ENCODE results near the gene TMCC2. TPM values are rescaled to one million over a fixed set of nuclear protein-coding genes. Genes with fewer than 3 reads are reported as not detected.
A peak's percentile ranks its signal among the peaks of the same experiment; 100 is the strongest.
"Not testable (repeated sequence)": the region's sequence is repeated elsewhere in the genome, so short reads cannot be mapped to it uniquely, and the experiment has no call there.

TMCC2 gene
- total and polyA plus RNA-seq, 2 donors (not counting 1 experiment from before 2014, with no cell fraction given) = 2.0 to 4.0 TPM

DNA sequence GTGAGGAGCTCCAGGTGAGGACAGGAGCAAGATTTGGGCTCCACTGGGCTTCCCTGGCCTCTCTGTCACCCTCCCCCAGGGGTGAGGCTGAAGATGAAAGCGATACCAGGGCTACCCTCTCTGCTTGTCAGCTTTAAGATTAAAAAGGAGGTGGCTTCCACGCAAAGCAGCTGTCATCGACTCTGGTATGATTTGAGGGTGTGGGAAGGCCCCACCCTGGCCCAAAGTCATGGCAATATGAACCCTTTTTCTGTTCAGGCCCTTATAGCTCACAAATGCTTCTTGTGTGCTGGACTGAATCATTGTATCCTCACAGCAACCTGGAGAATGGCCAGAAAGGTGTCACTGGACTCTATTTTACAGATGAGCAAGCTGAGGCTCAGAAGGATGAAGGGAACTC is 52.2 kb downstream of the TMCC2 start:
- peak overlapping the region in 3 of 5 experiments; percentile 1 to 44 (median 11) for H3K4me3 ChIP-seq (ENCODE audit: control extremely low read depth in 1 of 5, extremely low read depth in 1 of 5, insufficient read depth in 1 of 5, low read depth in 2 of 5, low read length in 4 of 5)
- peaks cover 0 to 6% (median 0%) of the 10 kb centered on the region in 3 donors for H3K9me3 ChIP-seq (ENCODE audit: control extremely low read depth in 1 of 3, control insufficient read depth in 2 of 3, insufficient read depth in 1 of 3, low read length in 2 of 3)
- peaks cover 94 to 97% of the 10 kb centered on the region in 2 donors for H3K4me1 ChIP-seq (ENCODE audit: control insufficient read depth in 2 of 2, insufficient read depth in 2 of 2, low read length in 2 of 2)
- peak overlapping the region; percentile 74 for H3K4me2 ChIP-seq (replicated peaks; ENCODE audit: low read depth, low read length, poor library complexity, severe bottlenecking)
- Mint-ChIP-seq H3K4me1 (peaks cover 84% of the 10 kb centered on the region), H3K4me3 (peak overlapping the region; percentile 76), H3K27me3 (no peaks in the 10 kb centered on the region), H3K27ac (peak overlapping the region; percentile 91), H3K9me3 (ENCODE audit: insufficient read depth) (no peaks in the 10 kb centered on the region)
- CTCF ChIA-PET = interaction anchor here (0.8 to 56.6 kb wide), 7 partner anchors 9 to 245 kb away, joined by 3 to 2421 read pairs (median 10); partner anchors contain the start of gene NUAK2
- H3K36me3 ChIP-seq (replicated peaks in 1 of 2; ENCODE audit: control extremely low read depth in 1 of 2, control insufficient read depth in 1 of 2, extremely low read depth in 1 of 2, insufficient read depth in 2 of 2, low read length in 1 of 2) = no peaks in the 10 kb centered on the region
- H3K9ac ChIP-seq (ENCODE audit: low read length) = peak overlapping the region; percentile 62
- peak; percentile 79 for DNase-seq
- WGBS (ENCODE audit: insufficient coverage) = 0% methylated on average over 3 of the region's 3 CpGs
- intact Hi-C loops (cut with micrococcal nuclease) = loop anchor here (10.0 kb wide), 1 partner anchor 775 kb away; the partner anchor contains the start of gene RHEX
- peaks cover 48% of the 10 kb centered on the region for H3K79me2 ChIP-seq (ENCODE audit: control insufficient read depth, insufficient read depth, low read length)
- no peaks in the 10 kb centered on the region for H4K20me1 ChIP-seq (ENCODE audit: control insufficient read depth, insufficient read depth, low read length, poor library complexity, severe bottlenecking)
- POLR2A ChIA-PET = interaction anchor here (0.6 to 10.5 kb wide), 5 partner anchors 7 to 53 kb away, joined by 3 to 194 read pairs (median 11); partner anchors contain the start of gene NUAK2
- H3K27me3 ChIP-seq (replicated peaks in 1 of 4; ENCODE audit: control extremely low read depth in 1 of 4, control insufficient read depth in 3 of 4, insufficient read depth in 4 of 4, low read length in 3 of 4) = no peaks in the 10 kb centered on the region
- peak overlapping the region; percentile 34 for H2AFZ ChIP-seq (ENCODE audit: insufficient read depth, low read depth, low read length, poor library complexity, severe bottlenecking)
- peak; percentile 37 for ATAC-seq (ENCODE audit: low read depth)
- peak overlapping the region; percentile 66 to 85 for H3K27ac ChIP-seq (ENCODE audit: low read length in 2 of 2)
- TF ChIP-seq, protein P1, sequence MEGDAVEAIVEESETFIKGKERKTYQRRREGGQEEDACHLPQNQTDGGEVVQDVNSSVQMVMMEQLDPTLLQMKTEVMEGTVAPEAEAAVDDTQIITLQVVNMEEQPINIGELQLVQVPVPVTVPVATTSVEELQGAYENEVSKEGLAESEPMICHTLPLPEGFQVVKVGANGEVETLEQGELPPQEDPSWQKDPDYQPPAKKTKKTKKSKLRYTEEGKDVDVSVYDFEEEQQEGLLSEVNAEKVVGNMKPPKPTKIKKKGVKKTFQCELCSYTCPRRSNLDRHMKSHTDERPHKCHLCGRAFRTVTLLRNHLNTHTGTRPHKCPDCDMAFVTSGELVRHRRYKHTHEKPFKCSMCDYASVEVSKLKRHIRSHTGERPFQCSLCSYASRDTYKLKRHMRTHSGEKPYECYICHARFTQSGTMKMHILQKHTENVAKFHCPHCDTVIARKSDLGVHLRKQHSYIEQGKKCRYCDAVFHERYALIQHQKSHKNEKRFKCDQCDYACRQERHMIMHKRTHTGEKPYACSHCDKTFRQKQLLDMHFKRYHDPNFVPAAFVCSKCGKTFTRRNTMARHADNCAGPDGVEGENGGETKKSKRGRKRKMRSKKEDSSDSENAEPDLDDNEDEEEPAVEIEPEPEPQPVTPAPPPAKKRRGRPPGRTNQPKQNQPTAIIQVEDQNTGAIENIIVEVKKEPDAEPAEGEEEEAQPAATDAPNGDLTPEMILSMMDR (IDR thresholded peaks at IDR 0.05) = no peak
- TF ChIP-seq EZH2 (IDR thresholded peaks at IDR 0.05; ENCODE audit: borderline replicate concordance, insufficient read depth, low read depth, low read length, poor library complexity, severe bottlenecking) = no peak

DNA sequence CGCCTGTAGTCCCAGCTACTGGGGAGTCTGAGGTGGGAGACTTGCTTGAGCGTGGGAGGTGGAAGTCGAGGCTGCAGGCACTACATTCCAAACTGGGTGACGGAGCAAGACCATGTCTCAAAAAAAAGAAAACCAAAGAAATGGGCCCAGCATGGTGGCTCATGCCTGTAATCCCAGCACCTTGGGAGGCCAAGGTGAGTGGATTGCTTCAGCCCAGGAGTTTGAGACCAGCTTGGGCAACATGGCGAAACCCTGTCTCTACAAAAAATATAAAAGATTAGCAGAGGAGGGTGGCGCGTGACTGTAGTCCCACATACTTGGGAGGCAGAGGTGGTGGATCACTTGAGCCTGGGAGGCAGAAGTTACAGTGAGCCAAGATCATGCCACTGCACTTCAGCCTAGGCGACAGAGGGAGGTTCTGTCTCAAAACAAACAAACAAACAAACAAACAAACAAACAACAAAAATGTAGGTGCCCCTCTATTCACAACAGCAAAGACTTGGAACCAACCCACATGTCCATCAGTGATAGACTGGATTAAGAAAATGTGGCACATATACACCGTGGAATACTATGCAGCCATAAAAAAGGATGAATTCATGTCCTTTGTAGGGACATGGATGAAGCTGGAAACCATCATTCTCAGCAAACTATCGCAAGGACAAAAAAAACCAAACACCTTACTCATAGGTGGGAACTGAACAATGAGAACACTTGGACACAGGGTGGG is 53.1 kb downstream of the TMCC2 start:
- Mint-ChIP-seq H3K27ac (peak overlapping the region; percentile 91), H3K4me3 (peak overlapping the region; percentile 76), H3K4me1 (peaks cover 84% of the 10 kb centered on the region)
- not testable (repeated sequence) for H3K36me3 ChIP-seq (replicated peaks in 1 of 2; ENCODE audit: control extremely low read depth in 1 of 2, control insufficient read depth in 1 of 2, extremely low read depth in 1 of 2, insufficient read depth in 2 of 2, low read length in 1 of 2); ATAC-seq (ENCODE audit: low read depth); H3K27me3 ChIP-seq (replicated peaks in 1 of 4; ENCODE audit: control extremely low read depth in 1 of 4, control insufficient read depth in 3 of 4, insufficient read depth in 4 of 4, low read length in 3 of 4); H3K9me3 ChIP-seq (ENCODE audit: control extremely low read depth in 1 of 3, control insufficient read depth in 2 of 3, insufficient read depth in 1 of 3, low read length in 2 of 3); H4K20me1 ChIP-seq (ENCODE audit: control insufficient read depth, insufficient read depth, low read length, poor library complexity, severe bottlenecking); H3K9me3 Mint-ChIP-seq (ENCODE audit: insufficient read depth); H3K27me3 Mint-ChIP-seq; DNase-seq
- Histone ChIP-seq H3K79me2 (ENCODE audit: control insufficient read depth, insufficient read depth, low read length) (peaks cover 39% of the 10 kb centered on the region), H3K4me1 (ENCODE audit: control insufficient read depth in 2 of 2, insufficient read depth in 2 of 2, low read length in 2 of 2) (peaks cover 94 to 97% of the 10 kb centered on the region in 2 donors), H3K4me3 (ENCODE audit: control extremely low read depth in 1 of 5, extremely low read depth in 1 of 5, insufficient read depth in 1 of 5, low read depth in 2 of 5, low read length in 4 of 5) (peak overlapping the region in 2 of 5 experiments; percentile 1 to 44), H3K4me2 (replicated peaks; ENCODE audit: low read depth, low read length, poor library complexity, severe bottlenecking) (peak overlapping the region; percentile 74), H3K27ac (ENCODE audit: low read length in 2 of 2) (peak overlapping the region; percentile 66 to 85), H3K9ac (ENCODE audit: low read length) (peak overlapping the region; percentile 62), H2AFZ (ENCODE audit: insufficient read depth, low read depth, low read length, poor library complexity, severe bottlenecking) (peak overlapping the region; percentile 34)
- intact Hi-C loops (cut with micrococcal nuclease) = loop anchor here (10.0 kb wide), 1 partner anchor 774 kb away; the partner anchor contains the start of gene RHEX
- 94% methylated on average over 7 of the region's 10 CpGs for WGBS (ENCODE audit: insufficient coverage)
- POLR2A ChIA-PET = interaction anchor here (0.6 to 10.5 kb wide), 4 partner anchors 6 to 40 kb away, joined by 5 to 194 read pairs (median 71); partner anchors contain the start of gene NUAK2
- CTCF ChIA-PET = interaction anchor here (0.8 to 56.6 kb wide), 10 partner anchors 7 to 244 kb away, joined by 3 to 2421 read pairs (median 9); partner anchors contain the start of gene NUAK2
